NCI-H82 treated with DMSO at 0.1 percent for 48 hours (cell line): ENCODE measurements around the gene IDNK.

Source experiments
- DNase-seq: peaks from one replicate; lab custom pipeline; 2025; ENCODE audit not compliant: unreplicated experiment; lab: John Stamatoyannopoulos, UW

Gene IDNK

DNA sequence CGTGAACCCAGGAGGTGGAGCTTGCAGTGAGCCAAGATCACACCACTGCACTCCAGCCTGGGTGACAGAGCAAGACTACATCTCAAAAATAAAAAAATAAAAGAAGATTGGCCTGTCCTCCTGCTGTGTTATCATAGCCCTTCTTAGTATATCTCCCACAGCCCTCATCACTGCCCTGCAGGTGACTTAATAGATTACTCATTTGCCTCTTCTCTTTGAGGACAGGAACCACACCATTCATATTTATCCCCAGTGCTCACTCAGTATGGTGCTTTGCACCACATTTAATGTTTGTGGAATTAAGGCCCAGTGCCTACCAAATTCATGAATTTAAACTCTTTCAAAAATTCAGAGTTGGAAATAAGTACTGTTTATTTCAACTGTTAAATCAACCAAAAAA, 10.3 kb downstream of the IDNK start:
- no peak for DNase-seq

DNA sequence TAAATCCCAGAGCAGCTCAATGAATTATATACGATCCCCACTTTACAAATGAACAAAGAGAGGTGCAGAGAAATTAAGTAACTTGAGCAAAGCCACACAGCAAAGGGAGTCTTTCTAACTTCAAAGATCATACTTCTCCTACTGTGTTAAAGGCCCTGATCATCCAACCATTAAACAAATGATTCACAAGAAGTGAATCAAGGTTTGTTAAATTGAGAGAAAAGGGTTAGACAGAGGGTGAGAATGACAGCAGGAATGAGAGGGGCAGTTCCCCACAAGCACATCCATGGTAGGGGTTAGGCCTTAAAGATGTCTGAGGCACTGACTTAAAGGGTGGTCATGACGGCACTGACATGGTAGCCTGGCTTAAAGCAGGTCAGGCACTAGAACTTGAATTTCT, 10.7 kb downstream of the IDNK start:
- no peak for DNase-seq

DNA sequence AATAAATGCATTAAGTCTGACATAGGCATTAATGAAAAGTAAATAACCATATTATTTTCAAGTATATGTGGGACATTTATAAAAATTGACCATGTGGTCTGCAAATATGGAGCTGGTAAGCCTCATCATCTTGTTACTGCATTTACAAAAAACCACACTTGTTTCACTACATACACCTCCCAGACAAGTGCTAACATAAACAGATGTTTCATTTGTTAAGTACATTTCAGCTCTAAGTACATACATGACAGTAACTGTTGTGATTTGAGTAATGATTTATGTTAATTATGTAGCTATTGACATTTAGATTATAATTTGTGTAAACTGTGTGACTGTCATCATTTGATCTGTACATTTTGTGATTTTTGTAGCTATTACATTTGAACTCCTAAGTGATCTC, 13.9 kb downstream of the IDNK start:
- DNase-seq = no peak

DNA sequence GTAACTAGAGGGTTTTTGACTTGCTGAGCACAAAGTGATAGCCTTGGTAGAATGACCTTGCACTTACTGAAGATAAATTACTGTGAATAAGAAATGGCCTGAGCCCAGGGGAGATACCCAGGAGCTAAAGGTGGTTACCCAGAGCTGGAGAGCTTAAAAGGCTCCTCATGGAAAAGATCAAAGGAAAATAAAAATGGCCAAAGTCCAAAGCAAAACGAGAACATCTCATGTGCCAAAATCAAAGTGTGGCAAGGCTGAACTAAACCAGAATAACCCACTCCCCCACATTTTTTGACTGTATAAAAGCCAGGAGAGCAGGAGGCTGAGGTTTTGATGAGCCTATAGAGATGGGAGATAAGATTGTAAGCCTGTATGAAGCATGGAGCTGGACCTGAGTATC, 14.4 kb downstream of the IDNK start:
- no peak for DNase-seq

DNA sequence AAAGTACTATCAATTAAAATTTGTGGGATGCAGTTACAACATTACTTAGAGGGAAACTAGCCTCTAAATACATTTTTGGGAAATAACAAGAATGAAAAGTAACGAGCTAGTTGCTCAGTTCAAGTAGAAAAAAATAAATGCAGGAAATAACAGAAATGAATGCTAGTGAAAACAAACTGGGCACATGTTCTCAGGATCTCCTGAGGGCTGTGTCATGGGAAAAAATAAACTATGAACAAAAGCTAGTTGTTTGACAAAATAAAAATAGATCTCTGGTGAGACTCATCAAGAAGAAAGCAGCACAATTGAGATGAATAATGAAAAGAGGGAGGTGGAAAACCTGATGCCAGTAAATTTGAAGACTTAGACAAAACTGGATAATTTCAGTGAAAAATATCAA, 16.3 kb downstream of the IDNK start:
- DNase-seq = no peak

DNA sequence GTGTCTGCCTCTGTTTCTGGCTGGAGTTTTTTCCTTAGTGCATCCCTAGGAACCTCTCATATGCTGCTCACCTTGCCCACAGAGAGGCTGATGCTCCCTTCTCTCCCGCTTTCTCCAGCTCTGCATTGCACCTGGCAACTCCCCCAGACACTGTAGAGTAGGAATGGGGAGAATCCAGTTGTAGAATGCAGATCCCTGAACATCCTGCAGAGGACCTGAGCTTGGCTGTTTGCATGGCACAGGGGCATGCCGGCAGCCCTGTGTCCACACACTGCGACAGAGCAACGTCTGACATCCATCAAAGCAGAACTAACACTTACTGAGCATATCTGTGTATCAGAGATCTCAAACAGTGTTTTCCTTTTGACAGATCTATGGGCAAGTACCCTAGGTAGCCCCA, 19.9 kb downstream of the IDNK start:
- no peak for DNase-seq

- no peak for DNase-seq
Measured at GRCh38 chr9:83646500-83647239, 23.7 kb downstream of the IDNK start.

GRCh38 chr9:83649080-83649479, 26.1 kb downstream of the IDNK start:
- peak; percentile 60 for DNase-seq

GRCh38 chr9:83649515-83649914, 26.6 kb downstream of the IDNK start:
- DNase-seq = no peak

GRCh38 chr9:83651558-83651957, 28.6 kb downstream of the IDNK start:
- DNase-seq = no peak

DNA sequence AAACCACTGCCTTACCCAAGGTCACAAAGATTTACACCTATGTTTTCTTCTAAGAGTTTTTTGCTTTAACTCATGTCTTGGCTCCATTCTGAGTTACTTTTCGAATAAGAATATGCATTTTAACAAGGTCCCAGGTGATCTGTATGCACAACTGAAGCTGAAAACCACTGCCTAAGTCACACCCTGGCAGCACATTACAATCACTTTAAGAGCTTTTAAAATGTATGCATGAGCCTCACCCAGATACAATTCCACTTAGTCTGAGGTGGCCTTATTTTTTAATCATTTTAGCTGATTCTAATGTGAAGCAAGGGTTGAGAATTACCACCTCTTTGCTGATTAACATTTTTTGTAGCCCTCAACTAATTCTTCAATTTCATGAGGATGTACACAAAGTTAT, 29.5 kb downstream of the IDNK start:
- no peak for DNase-seq

DNA sequence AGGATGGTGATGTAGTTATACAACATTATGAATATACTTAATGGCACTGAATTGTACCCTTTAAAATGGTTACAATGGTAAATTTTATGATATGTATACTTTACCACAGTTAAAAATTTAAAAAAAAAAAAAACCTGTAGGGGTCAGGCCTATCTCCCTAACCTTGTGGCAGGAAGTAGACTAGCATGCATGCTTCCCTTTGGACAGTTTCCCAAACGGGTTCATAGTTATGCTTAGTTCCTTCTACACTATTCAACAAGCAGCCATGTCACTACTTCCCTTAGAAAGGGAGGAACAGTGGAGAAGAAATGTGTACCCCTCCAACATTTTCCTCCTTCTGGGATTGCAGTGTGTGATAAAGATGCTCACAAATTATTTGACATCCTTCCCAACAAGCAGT, 32.5 kb downstream of the IDNK start:
- no peak for DNase-seq

DNA sequence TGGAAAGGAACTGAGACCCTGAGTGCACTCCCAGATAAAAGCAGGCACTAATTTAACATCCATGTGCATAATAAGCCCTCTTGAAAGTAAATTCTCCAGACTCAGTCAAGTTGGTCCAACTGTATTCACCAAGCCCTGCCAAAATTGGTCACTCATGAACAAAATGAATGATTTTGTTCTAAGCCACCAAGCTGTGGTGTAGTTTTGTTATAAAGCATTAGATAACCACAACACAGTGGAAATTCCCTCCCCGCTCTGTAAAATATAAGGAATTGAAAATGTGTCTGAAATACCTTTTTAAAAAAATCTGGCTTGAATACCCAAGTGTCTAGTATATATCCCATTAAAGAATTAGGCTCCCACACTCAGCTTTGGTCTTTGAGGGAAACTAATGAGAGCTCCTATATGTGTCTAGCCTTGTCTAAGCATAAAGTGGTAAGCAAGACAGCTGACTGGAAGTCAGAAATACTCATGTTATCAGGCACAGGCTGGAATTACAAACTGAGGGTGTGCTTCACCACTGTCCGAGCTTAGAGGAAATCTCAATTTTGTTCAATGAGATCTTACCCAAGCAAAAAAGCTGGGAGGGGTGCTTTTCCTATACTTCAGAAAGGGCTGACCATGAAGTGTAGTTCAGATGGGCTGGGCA, 33.2 kb downstream of the IDNK start:
- DNase-seq = no peak

- no peak for DNase-seq
Measured at GRCh38 chr9:83656952-83657351, 34.0 kb downstream of the IDNK start.

GRCh38 chr9:83662933-83663332, 40.0 kb downstream of the IDNK start:
- DNase-seq = no peak

- no peak for DNase-seq
Measured at GRCh38 chr9:83665580-83666200, 42.7 kb downstream of the IDNK start.

GRCh38 chr9:83669067-83669466, 46.1 kb downstream of the IDNK start:
- DNase-seq = no peak

- DNase-seq = no peak
Measured at GRCh38 chr9:83670381-83670780, 47.4 kb downstream of the IDNK start.

- no peak for DNase-seq
Measured at GRCh38 chr9:83671451-83671850, 48.5 kb downstream of the IDNK start.

DNA sequence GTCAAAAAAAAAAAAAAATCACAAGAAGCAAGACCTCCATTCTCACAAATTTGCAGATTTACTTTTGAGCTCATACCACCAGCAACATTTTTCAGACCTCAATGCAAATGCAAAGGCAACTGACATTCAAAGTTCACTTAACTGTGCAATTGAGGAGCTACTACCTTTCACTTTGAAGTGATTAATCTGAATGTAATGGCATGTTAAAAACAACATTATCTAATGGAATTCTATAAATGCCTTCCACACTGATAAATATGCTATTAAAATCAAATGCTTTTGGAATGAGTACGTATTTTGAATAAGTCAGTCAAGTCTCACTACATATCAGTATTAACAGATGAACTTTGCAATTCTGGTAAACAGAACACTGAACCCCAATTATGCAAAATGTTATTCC, 52.5 kb downstream of the IDNK start:
- DNase-seq = no peak

DNA sequence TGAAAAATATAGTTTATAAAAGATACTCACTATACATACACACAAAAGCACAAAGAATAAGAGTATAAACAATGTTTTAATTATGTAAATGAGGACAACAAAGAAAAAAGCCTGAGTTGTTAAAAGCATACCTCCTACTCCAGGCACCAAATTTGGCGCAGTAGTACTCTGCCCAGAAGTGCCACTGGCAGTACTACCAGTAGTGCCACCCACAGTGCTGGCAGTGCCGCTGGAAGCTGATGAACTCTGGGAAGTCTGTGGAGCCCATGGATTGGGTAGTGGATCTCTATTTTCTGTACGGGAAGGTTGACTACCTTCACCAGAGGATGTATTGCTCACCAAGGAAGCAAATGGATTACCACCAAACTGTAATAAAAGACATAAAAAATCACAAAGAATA, 54.7 kb downstream of the IDNK start:
- no peak for DNase-seq

- no peak for DNase-seq
Measured at GRCh38 chr9:83680233-83680632, 57.3 kb downstream of the IDNK start.

- no peak for DNase-seq
Measured at GRCh38 chr9:83681490-83681889, 58.5 kb downstream of the IDNK start.
